Hematopoietic multipotent progenitor cell (in vitro differentiated cells): ENCODE results near the gene PANX2. TPM values are rescaled to one million over a fixed set of nuclear protein-coding genes. Genes with fewer than 3 reads are reported as not detected.
"Not testable (repeated sequence)": the region's sequence is repeated elsewhere in the genome, so short reads cannot be mapped to it uniquely, and the experiment has no call there.

Experiments
- DNase-seq, 3 donors: peaks; one replicate each; pipeline ENCODE4 v3.0.0-alpha.2; 2011 to 2015; ENCODE audit warnings: low read depth in 2 of 3, low spot score in 2 of 3
- total RNA-seq: library from RNA; depleted of rRNA; stranded (reverse); fragments of >200 nt; gene quantifications from one replicate; pipeline ENCODE4 v1.2.3, GENCODE V29; 2012

The PANX2 gene, protein sequence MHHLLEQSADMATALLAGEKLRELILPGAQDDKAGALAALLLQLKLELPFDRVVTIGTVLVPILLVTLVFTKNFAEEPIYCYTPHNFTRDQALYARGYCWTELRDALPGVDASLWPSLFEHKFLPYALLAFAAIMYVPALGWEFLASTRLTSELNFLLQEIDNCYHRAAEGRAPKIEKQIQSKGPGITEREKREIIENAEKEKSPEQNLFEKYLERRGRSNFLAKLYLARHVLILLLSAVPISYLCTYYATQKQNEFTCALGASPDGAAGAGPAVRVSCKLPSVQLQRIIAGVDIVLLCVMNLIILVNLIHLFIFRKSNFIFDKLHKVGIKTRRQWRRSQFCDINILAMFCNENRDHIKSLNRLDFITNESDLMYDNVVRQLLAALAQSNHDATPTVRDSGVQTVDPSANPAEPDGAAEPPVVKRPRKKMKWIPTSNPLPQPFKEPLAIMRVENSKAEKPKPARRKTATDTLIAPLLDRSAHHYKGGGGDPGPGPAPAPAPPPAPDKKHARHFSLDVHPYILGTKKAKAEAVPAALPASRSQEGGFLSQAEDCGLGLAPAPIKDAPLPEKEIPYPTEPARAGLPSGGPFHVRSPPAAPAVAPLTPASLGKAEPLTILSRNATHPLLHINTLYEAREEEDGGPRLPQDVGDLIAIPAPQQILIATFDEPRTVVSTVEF
- total RNA-seq = 6.5 TPM

DNA sequence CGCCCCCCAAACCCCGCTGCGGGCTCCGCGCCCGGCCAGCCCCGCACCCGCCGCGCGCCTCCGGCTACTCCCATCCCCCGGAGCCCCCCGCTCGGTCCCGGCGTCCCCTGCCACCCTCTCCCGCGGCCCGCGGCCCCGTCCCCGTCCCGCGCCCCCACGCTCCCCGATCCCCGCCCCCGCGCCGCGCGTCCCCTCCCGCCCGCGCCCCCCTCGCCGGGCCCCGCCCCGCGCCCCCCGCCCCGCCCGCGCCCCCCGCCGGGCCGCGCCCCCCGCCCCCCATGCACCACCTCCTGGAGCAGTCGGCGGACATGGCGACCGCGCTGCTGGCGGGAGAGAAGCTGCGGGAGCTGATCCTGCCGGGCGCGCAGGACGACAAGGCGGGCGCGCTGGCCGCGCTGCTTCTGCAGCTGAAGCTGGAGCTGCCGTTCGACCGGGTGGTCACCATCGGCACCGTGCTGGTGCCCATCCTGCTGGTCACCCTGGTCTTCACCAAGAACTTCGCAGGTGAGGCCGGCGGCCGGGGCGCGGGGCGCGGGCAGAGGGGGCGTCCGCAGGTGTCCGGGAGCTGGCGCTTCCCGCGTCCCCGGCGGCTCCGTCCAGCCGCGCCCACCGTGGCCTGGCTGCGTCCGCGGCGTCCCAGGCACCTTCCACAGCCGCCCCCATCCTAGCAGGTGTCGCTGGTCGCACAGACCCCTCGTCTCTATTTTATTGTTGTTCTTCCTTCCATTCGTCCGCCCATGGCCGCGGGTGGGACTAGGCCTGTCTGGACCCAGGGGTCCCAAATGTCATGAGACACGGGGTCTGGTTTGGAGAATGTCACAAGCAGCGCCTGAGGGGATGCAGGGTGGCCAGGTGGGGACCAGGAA, at the start of gene PANX2:
Gene PANX2, plus strand, starts transcription at position 279 of the 866 bp plus-strand sequence. Its CDS starts 0 bp downstream, at position 279.
- no peak for DNase-seq

DNA sequence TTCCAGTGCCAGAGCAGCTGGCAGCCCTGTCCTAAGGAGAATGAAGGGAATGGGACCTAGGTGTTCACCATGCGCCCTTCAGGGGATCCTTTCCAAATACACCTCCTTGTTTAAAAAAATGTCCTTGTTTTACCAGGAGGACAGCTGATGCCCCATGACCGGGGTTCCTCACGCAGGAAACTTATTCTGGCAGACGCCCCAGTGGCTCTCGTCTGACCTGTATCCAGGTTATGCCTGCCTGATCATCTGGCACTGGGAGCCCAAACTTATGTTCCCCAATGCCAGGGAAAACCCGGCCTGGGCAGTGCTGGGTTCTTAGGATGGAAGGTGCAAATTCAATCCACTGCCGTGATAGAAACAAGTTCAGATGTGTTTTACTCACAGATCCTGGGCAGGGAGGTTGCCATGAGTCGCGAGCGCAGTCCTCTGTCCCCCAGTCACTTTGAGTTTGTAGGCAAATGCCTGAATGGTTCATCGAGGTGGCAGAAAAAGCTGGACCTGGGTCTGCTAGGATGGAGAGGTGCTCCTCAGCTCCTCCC, 49.3 kb upstream of the PANX2 start:
- DNase-seq = no peak

DNA sequence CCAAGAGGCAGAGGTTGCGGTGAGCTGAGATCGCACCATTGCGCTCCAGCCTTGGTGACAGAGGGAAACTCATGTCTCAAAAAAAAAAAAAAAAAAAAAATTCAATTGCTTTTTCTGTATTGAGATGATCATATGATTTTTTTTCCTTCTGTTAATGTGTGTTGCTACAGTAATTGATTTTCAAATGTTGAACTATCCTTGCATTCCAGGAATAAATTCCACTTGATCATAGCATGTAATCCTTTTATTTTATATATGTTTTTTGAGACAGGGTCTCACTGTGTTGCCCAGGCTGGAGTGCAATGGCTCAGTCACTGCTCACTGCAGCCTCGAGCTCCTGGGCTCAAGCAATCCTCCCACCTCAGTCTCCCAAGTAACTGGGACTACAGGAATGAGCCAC, 47.4 kb upstream of the PANX2 start:
- DNase-seq = no peak

DNA sequence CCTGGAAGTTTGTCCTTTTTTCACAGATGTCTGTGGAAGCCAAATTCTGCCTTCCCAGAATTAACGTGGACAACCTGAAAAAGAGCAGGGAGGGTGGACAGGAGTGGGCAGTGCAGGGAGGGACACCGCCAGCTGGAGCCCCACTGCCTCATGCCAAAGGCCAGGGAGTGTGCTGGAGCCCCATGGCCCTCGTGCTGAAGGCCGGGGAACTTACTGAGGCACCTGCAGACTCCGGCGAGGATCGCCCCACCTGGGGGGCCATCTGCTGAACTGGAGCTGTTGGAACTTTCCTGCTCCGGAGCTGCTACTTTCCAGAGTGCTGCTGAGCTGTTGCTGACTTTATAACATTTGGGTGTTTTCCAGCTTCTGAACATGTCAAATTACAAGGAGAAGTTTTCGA, 45.5 kb upstream of the PANX2 start:
- DNase-seq = no peak

DNA sequence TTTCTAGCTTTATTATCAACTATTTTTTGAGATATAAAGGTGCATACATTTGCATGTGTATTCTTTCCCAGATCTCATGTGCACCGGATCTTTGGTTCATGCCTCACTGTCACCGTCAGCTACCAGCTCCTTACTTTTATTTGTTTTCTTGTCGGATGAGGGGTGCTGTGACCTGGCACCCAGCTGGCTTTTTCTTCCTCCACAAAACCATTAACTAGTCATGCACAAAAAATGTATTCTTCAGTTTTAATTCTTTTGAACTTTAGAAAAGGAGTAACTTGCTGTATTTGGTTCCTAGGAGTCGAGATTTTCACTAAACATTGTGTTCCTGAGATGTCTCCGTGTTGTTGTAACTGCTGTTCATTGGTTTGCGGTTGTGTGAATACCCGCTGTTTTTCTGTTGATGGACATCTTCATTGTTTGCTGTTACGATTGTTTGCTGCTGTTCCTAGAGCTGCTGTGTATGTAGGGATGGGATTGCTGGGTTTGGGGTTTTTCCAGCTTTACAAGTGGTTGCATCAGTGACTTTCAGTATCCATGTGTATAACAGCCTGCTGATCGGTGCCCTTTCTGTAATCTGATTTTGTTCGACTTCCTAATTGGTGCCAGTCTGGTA, 41.3 kb upstream of the PANX2 start:
- DNase-seq = no peak

DNA sequence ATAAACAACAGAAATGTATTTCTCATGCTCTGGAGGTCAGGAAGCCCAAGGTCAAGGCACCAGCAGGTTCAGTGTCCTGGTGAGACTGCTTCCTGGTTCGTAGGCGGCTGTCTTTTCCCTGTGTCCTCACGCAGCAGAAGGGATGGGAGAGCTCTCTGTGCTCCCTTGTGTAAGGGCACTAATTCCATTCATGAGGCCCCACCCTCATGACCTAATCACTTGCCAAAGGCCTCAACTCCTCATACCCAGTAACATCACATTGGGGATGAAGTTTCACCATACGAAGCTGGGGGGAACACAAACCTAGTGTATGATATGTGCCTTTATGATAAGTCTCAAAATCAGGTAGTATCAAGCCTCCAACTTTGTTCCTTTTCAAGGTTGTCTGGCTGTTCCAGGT, 38.6 kb upstream of the PANX2 start:
- no peak for DNase-seq

DNA sequence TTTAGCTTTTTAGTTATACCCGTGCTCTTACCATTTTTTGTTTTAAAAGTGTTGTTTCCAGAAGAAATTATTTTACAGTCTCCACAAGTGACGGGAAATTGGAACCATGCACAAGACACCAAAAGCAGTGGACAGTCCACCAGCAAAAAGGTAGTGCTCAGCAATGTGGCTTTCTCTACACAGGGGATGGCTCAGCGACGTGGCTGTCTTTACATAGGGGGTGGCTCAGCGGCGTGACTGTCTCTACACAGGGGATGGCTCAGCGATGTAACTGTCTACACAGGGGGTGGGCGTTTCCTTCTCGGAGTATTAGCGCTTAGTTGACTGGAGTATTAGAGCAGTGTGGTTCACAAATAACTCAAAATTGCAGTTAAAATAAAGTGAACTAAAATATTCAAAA, 36.0 kb upstream of the PANX2 start:
- DNase-seq = no peak

DNA sequence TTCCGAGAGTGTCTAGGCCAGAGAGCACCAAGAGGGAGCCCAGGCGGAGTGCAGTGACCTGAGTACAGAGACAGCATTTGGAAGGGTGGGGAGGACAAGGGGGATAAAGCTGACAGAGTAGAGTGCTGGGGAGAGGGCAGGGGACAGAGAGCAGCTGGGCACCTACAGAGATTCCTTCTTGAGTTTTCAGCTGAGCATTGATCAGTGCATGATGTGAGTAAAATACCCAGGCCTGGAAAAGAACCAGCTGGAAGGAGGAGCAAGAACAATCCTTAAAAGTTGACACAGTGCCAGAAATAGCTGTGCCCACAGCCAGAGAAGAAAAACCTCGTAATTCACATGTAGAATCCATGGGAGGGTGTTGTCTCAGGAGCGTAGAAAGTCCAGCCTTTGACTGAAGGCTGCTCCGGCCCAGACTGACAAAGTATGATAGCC, 33.9 kb upstream of the PANX2 start:
- DNase-seq = no peak

DNA sequence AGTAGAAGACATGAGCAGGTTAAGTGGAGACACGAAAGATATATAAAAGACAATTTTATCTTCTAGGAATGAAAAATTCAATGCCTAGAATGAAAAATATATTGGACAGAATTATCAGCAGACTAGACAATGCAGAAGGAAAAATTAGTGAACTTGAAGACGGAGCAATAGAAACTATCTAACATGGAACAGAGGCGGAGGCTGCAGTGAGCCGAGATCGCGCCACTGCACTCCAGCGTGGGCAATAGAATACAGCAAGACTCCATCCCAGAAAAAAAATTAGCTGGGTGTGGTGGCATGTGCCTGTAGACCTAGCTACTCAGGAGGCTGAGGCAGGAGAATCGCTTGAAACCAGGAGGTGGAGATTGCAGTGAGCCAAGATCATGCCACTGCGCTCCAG, 33.3 kb upstream of the PANX2 start:
- DNase-seq = not testable (repeated sequence)

DNA sequence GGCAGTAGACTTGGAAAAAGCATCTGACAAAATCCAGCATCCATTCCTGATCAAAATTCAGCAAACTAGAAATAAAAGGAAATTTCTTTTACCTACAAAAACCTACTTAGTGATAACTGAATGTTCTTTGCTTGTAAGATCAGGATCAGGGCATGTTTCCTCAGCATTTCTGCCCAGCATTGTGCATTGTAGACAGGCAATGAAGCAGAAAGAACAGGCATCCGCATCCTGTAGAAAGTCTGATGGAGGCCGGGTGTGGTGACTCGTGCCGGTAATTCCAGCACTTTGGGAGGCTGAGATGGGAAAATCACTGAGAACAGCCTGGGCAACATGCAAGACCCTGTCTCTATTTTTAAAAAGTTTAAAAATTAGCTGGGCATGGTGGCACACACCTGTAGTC, 32.5 kb upstream of the PANX2 start:
- DNase-seq = no peak

DNA sequence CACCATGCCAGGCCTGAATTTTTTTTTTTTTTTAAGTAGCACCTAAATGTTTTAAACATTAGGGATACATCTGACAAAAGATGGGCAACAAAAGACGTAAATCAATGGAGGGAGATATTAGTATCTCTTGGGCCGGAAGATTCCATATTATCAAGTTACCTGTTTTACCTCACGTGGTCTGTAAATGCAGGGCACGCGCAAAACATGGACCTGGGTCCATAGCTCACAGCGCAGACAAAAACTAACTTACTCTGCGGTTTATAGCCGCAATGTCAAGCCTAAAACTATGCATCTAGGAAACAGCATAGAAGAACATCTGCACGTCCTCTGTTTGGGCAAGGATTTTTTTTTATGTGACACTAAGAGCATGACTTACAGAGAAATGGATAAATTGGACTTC, 31.5 kb upstream of the PANX2 start:
- no peak for DNase-seq

DNA sequence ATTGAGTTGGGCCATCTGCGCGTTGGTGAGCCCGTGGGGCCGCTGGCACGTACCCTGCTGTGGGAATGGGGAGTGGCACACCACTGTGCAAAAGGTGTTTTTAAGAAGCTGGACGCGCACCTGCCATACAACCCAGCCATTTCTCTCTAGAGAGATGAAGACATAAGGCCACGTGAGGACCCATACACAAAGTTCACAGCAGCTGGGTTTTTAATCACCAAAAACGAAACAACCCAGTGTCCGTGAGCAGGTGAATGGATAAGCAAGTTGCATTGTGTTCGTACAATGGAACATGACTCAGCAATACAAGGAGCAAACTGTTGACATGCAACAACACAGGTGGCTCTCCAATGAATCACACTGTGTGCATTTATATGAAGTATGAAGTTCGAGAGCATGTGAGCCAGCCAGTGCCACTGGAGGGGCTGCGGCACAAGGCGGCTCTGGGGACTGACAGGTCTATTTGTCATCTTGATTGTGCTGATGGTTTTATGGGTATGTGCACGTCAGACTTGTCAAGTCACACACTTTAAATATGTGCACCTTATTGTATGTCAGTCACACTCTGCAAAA, 30.6 kb upstream of the PANX2 start:
- DNase-seq = no peak

DNA sequence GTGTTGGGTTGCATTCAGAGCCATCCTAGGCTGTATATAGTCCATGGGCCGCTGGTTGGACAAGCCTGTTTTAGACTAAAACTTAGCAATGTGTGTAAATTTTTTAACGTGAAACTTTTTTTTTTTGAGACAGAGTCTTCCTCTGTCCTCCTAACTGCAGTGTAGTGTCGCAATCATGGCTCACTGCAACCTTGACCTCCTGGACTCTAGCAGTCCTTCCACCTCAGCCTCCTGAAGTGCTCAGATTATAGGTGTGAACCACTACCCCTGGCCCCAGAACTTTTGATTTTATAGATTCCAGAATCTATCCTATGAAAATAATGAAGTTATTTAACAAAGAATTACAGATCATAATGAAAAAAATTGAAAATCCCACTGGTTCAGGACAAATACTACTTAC, 29.9 kb upstream of the PANX2 start:
- DNase-seq = no peak

DNA sequence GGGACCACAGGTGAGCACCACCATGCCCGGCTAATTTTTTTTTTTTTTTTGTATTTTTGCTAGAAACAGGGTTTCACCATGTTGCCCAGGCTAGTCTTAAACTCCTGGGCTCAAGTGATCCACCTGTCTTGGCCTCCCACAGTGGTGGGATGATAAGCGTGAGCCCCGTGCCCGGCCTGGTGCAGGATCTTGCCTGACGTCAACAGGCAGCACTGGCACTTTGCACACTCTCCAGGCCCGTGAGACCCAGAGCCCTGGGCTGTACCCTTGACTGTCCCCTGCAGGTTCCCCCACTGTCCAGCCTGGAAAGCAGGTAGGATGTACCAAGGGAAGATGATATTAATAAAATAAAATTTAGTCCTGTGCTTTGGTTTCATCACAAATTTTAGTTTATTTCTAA, 29.1 kb upstream of the PANX2 start:
- DNase-seq = no peak

DNA sequence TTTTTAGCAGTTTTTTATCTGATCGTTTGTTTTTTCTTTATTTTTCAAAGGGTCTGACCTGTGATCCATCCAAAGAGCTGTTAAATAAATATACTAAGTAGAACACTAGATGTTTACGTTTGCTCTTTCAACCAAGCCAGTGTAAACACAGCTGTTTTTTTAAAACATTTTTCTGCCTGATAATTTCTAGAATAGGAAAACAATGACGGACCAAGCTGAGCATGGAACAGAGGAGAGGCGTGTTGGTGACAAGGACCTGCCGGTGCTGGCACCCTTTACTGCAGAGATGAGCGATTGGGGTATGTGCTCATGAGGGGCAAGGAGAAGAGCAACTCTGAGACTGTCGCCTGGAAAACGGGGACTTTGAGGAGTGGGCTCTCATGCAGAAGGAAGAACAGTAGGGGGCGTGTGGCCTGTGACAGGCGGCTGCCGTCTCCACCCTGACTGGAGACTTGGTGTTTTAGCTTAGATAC, 28.6 kb upstream of the PANX2 start:
- no peak for DNase-seq

DNA sequence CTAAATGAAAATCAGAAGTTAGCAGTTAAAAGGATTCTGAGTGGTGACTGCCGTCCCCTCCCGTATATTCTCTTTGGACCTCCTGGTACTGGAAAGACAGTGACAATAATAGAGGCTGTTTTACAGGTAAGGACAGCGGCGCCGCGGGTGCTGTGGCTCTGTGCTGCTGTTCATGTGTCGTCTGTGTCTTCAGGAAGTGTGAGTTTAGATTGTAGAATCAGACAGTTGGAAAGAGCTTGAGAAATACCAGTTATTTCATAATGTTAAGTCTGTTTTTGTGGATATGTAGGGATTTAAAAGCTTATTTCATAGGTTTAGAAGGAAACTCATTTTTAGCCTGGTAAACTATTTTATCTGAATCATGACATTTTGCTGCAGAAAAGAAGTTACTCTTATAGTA, 27.4 kb upstream of the PANX2 start:
- DNase-seq = no peak

DNA sequence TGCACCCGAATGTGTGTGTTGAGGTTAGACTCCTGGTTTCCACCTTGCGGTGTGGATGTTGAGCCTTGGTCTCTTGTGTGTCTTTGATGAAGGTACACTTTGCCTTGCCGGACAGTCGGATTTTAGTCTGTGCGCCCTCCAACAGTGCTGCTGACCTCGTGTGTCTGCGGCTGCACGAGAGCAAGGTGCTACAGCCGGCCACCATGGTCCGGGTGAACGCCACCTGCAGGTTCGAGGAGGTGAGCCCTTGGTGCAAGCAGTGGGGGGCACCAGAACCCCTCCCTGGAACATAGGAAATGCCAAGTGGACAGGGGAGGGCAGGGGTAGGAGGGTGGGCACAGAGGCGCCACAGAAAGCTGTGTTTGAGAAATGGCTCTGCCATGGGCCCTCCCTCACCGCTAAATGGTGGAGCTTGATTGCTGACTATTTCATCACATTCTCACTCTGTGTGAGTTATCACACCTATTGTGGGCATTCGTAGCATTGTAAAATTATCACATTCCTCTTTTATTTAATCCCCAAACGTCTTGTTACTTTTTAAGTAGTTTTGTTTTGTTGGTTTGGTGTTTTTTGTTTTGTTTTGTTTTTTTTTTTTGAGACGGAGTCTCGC, 26.4 kb upstream of the PANX2 start:
- DNase-seq = no peak

DNA sequence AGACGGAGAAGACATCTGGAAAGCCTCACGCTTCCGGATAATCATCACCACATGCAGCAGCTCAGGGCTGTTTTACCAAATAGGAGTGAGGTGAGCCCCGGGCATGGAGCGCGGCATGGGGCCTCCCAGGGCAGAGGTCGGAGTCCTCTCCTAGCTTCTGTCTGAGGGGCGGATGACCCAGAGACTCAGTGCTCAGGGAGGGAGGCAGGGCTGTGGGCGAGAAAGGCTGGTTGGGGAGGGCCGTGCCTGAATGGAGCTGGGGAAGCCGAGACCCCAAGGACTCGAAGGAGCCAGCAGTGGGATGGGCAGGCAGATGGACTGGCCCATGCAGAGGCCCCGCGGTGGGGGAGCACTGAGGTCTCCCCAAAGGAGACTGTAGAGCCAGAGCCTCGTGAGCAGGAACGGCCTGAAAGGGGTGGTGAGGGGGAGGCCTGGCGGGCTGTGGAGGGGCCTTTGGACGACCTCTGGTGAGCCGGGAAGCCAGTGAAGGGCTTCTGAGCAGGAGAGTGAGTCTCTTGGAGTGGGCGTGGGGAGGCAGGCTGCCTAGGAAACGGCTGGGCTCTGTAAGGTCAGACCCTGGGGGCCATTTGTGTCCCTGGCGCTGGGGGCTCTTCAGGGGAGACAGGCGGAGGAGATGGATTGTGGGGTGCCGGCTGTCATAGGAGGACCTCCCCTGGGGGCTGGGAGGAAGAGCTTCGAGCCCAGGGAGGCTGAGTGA, 24.7 kb upstream of the PANX2 start:
- DNase-seq = no peak
